ENCODE measurements around the gene ABI1. TPM values are rescaled to one million over a fixed set of nuclear protein-coding genes. Genes with fewer than 3 reads are reported as not detected.

The ABI1 gene
- total RNA-seq, 1 experiment from 2014 or later: 28.2 TPM

DNA sequence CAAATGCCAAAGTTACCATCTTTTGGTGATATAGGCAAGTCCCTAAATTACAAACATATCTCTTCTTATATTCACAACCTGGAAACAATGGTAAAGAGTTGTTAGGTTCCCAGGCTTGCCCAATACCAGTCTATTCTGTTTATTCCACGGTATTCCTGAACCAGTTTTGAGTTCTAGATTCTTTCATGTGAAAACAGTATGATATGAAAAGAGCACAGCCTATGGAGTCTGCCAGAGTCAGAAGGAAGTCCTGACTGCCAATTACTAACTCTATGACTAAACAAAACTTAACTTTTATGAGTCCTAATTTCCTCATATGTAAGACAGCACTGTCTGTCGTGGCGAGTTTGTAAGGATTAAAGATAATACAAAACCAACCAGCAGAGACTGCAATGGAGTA lies 5.6 kb downstream of the ABI1 start:
- no peak for DNase-seq (ENCODE audit: low spot score)

DNA sequence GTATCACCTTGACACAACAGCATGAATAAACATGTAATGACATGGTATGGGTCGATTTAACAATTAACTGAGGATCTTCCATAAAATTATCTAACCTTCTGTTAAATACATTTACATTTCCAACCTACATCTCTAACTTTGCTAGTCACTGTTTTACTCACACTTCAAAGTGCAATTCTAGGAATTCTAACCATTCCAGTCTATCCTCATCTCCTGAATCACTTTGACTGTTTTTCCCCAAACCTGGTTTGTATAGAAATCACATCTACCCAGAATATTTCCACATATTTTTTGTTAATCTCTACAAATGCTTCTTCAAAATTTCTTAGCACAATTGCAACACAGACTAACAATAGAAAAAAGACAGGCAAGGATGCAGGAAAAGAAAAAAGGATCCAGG lies 6.2 kb downstream of the ABI1 start:
- DNase-seq (ENCODE audit: low spot score): no peak

DNA sequence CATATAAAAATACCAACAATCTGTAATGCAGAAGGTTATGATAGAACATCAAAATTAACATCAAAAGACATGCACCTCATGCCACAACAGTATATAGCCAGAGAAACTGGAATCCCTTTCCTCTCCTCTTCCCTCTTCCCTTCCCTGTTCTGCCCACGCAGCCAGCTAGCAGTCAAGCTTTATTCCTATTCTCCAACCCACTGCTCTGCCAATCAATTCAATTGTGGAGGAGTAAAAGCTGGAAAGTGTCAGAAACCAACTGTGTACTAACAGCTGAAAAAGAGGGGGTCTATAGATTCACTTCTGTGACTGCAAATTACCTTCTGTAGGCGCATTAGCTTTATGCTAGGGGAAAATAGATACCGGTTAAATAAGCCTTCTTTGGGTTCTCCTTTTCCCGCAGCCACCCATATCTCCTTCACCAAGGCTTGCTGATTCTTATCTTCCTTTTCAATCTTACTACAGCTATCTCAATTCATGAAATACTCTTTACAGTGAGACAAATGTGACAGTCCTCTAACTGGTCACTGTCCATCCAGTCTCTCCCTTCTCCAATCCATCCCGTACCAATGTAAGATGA lies 16.3 kb downstream of the ABI1 start:
- DNase-seq (ENCODE audit: low spot score): no peak

DNA sequence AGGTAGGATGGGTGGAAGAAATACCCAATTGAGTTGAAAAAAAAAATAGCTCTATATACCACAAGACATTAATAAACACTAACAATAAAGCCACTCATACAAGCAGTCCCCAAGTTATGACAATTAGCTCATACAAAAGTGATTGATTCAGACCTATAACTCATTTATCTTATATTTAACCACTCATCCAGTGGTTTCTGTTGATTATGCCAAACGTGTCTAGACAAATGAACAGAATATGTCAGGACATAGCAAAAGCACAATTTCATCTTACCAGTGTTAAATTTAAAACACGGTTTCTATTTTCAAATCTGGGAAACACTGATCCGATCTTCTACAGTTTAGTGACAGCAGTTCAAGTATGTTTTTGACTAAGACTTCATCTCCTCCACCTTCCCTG lies 17.0 kb downstream of the ABI1 start:
- DNase-seq (ENCODE audit: low spot score): no peak

DNA sequence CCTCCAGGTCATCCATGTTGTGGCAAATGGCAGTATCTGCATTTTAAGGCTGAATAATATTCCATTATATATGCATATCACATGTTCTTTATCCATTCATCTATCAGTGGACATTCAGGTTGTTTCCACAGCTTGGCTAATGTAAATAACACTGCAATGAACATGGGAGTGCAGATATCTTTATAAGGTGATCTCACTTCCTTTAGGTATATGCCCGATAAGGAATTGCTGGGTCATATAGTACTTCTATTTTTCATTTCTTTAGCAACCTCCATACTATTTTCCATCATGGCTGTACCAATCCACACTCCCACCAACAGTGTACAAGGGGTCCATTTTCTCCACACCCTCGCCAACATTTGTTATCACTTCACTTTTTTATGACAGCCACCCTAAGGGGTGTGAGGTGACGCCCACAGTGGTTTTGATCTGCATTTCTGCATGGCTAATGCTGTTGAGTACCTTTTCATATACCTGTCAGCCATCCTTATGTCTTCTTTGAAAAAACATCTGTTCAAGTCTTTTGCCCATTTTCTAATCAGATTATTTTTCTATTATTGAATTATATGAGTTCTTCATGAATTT lies 18.9 kb downstream of the ABI1 start:
- no peak for DNase-seq (ENCODE audit: low spot score)

DNA sequence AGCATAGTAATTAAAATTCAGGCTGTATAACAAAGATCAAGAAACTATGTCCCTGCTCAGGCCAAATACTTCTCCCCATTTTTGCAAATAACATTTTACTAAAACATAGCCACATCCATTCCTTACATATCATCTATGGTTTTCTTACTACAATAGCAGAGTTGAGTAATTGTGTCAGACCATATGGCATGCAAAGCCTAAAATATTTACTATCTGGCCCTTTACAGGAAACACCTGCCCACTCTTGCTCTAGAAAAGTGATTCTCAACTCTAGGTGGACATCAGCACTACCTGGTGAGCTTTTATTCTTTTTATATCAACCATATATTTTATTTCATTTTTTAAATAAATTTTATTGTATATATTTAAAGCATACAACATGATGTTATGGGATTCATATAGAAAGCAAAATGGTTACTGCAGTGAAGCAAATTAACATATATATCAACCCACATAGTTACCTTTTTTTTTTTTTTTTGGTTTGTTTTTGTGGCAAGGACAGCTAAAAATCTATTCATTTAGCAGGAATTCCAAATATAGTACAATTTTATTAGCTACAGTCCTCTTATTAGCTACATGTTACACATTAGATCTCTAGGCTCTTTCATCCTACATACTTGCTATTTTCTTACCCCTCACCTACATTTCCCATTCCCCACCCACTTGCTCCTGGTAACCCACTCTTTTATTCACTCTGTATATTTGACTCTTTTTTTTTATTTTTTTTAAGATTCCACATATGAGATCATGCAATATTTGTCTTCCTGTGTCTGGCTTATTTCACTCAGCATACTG lies 19.6 kb downstream of the ABI1 start:
- no peak for DNase-seq (ENCODE audit: low spot score)

DNA sequence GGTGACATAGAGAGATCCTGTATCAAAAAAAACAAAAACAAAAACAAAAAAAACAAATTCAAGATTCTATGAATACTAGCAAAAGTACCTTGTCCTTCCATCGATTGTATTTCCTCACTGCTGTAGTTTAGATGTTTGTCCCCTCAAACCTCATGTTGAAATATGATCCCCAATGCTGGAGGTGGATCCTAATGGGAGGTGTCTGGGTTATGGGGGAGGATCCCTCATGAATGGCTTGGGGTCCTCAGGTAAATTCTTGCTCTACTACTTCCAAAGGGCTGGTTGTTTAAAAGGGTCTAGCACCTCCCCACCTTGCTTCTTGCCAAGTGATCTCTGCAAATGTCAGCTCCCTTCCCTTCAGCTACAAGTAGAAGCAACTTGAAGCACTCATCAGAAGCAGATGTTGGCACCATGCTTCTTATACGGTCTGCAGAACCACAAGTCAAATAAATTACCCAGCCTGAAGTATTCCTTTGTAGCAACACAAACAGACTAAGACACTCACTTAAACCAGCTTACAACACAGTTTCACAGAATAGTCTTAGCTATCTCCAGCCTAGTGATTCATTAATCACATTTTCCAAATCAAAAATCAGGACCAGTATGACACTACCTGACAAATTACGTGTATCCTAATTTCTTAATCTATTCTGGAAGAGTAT lies 20.7 kb downstream of the ABI1 start:
- peak; percentile 5 for DNase-seq (ENCODE audit: low spot score)

DNA sequence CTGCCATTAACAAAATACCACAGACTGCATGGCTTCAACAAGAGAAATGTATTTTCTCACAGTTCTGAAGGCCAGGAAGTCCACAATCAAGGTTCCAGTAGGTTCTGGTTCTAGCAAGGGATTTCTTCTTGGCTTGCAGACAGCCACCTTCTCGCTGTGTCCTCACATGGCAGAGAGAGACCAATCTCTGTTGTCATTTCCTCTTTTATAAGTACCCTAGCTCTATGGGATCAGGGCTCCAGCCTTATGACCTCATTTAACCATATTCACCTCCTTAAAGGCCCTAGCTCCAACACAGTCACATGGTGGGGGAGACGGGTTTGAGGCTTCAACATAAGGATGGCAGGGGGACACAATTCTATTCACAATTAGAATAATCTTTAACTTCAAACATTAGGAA lies 23.6 kb downstream of the ABI1 start:
- no peak for DNase-seq (ENCODE audit: low spot score)

DNA sequence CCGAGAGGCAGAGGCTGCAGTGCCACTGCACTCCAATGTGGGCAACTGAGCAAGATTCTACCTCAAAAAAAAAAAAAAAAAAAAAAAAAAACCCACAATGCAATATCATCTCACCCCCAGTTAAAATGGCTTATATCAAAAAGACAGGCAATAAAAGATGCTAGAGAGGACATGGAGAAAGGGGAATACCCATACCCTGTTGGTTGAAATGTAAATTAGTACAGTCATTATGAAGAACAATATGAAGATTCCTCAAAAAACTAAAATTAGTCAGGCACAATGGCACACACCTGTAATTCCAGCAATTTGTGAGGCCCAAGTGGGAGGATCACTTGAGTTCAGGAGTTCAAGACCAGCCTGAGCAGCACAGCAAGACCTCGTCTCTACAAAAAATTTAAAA lies 25.7 kb downstream of the ABI1 start:
- DNase-seq (ENCODE audit: low spot score): no peak

DNA sequence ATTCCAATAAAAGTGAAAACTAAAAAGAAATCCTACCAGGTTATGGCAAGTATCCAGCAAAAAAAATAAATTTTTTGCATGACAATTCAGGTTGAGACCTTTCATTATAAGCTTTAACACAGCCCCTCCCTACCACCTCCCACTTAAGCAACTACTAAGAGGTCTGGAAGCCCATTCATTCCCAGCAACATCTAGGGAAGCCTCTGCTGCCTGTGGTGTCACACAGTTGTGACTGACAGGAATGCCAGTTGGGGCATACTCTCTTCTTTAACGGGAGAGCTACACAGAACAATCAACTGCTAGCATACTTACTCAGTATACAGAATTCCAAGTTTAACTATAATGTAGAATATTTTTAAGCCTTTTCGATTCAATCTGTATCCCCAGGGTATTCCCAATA lies 27.8 kb downstream of the ABI1 start:
- DNase-seq (ENCODE audit: low spot score): no peak

DNA sequence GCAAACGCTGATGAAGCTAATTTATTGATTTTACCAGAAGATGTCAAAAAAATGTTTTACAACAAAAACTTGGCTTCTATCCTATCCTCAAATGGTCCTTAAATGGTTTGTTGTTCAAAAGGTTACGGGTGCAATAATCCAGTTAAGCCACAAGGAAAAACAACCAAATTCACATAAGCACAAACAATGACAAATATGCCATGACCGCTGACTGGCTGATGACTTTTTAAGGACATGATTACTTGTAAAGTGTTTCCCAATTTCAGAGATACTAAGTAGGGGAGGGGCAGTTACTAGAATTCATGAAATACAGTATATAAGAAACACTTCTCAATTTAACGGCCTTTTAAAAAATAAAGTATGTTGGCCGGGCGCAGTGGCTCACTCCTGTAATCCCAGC lies 28.8 kb downstream of the ABI1 start:
- no peak for DNase-seq (ENCODE audit: low spot score)

DNA sequence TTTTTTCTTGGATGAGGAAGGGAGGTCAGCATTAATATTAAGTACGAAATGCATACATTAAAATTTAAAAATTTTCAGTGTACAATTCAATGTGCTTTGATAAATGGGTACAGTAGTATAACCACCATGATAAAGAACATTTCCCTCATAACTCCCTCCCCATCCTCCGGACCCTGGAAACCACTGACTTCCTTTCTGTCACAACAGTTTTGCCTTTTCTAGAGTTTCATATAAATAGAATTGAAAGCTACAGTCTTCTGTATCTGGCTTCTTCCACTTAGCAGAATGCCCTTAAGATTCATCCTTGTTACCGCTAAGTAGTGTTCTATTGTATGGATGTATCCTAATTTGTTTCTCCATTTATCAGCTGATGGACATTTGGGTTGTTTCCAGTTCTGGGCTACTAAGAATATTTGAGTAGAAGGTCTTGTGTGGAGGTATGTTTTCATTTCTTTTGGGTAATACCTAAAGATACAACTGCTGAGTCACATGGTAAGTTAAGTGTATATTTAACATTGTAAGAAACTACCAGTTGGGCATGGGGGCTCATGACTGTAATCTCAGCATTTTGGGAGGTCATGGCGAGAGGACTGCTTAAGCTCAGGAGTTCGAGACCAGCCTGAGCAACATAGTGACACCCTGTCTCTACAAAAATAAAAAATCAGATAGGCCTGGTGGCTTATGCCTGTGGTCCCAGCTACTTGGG lies 30.8 kb downstream of the ABI1 start:
- no peak for DNase-seq (ENCODE audit: low spot score)

DNA sequence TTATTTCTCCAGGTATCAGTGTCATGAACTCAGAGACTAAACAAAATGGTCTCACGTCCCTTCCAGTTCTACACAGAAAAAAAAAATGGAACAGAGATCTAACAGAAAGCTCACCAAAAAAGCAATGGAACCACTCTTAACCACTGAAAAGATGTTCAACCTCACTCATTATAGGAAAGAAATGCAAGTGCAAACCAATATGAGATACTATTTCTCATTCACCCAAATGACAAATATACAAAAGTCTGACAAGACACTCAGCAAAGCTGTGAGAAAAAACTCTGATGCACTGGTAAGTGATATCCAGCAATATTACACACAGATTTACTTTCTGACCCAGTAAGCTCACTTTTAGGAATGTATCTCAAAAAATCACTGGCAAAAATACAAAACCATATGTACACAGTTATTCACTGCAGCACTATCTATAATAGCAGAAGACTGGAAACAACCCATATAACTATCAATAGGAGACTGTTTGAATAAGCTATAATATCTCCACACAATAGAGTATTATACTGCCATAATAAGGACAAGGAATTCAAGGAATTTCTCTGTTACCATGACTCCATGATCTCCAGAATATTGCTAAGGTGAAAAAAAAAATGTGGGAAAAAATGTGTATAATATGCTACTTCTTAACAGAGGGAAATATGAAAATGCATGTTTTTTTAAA lies 36.6 kb downstream of the ABI1 start:
- DNase-seq (ENCODE audit: low spot score): no peak

DNA sequence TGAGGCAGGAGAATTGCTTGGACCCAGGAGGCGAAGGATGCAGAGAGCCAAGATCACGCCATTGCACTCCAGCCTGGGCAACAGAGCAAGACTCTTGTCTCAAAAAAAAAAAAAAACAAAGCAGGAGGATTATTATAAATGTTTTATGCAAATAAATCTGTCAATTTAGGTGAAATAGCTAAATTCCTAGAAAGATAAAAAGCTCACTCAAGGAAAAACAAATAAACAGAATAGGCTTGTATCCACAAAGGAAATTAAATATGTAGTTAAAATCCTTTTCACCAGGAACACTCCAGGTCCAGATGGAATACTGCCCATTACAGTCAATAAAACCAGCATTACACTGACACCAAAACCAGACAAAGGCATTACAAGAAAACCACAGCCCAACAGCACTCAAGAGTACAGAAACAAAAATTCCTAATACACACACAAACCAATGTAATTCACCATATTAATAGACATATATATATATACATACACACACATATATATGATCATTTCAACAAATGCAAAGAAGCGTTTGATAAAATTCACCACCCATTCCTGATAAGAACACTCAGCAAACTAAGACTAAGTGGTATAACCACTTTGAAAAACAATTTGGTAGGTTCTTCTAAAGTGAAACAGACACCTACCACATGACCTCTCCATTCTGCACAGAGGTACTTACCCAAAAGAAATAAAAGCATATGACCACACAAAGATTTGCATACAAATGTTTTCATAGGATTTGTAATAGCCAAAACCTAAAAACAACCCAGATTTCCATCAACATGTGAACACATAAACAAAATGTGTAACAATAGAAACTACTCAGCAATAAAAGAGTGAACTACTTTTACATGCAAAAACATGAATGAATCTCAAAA lies 38.8 kb downstream of the ABI1 start:
- peak; percentile 3 for DNase-seq (ENCODE audit: low spot score)

DNA sequence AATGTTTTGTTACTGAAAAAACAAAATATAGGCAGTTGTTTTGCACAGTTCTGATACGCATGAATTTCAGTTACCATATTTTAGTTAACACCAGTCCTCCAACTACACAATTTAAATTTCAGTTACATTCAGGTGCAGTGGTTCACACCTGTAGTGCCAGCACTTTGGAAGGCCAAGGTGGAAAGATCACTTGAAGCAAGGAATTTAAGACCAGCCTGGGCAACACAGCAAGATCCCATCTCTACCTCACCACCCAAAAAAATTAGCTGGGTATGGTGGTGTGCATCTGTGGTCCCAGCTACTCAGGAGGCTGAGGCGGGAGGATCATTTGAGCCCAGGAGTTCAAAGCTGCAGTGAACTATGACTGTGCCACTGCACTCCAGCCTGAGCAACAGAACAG lies 45.3 kb downstream of the ABI1 start:
- DNase-seq (ENCODE audit: low spot score): no peak

DNA sequence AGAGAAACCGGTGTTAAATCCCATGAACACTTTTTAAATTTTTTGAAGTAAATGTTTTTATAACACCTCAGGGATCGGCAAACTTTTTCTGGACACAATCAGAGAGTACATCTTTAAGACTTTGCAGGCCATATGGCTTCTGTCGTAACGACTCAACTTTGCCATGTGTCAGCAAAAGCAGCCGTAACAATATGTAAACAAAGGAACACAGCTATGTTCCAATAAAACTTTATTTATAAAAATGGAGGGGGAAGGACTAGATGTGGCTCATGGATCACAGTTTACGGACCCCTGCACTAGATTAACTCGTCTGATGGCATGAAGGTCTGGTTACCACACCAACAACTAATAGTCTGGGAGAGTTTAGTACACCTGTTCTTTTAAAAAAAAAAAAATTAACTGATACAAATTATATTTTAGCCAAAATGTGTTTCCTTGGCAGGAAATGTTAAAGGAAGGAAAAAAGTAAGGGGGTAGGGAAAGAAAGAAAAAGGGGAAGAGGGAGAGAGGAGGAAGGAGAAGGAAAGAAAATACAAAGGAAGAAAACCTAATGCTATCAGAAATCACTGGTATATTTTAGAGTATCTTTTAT lies 50.2 kb downstream of the ABI1 start:
- no peak for DNase-seq (ENCODE audit: low spot score)

DNA sequence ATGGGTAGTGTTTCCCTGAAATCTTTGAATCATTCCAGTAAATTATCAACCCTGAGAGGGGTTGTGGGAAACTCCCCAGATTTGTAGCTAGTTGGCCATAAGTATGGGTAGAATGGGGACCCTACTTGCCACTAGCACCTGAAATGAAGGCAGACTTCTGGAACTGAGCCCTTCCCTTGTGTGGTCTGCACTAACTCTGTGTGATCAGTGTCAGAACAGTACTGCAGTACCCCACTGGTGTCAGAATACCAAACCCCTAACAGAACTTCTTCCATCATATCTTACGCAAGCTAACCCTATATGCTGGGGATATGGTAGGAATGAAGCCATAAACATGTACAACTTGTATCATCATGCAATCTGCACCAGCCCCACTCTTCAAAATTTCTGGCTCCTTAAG lies 50.8 kb downstream of the ABI1 start:
- no peak for DNase-seq (ENCODE audit: low spot score)

DNA sequence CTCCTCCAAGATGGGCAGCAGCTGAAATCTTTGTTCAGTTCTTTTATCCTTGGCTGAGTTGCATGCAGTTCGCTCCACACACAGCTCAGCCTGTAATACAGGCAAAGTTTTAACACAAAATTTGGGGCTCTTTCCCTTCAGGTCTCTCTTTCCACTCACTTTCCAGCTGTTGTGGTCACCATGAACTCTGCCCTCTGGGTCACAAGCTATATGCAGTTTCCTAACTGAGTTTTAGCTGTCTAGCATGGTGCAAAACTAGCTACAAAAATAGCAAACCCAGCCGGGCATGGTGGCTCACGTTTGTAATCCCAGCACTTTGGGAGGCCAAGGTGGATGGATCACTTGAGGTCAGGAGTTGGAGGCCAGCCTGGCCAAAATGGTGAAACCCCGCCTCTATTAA lies 53.2 kb downstream of the ABI1 start:
- DNase-seq (ENCODE audit: low spot score): no peak

DNA sequence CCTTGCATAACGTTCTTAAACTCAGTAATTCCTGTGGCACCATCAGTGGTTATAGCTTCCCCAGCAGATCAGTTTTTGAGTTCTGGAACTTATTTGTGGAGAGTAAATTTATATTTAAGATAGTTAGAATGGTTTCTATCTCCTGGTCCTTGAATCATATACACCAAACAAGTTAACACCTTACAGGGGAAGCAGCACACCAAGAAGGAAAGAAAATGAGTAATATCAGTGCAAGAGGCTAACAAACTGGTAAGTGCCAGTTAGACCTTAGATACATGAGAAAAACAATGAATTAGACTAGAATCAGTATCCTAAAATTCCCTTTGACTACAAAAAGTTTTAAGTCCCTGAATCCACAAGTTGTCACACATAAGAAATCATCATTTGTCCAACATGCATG lies 54.2 kb downstream of the ABI1 start:
- DNase-seq (ENCODE audit: low spot score): no peak

DNA sequence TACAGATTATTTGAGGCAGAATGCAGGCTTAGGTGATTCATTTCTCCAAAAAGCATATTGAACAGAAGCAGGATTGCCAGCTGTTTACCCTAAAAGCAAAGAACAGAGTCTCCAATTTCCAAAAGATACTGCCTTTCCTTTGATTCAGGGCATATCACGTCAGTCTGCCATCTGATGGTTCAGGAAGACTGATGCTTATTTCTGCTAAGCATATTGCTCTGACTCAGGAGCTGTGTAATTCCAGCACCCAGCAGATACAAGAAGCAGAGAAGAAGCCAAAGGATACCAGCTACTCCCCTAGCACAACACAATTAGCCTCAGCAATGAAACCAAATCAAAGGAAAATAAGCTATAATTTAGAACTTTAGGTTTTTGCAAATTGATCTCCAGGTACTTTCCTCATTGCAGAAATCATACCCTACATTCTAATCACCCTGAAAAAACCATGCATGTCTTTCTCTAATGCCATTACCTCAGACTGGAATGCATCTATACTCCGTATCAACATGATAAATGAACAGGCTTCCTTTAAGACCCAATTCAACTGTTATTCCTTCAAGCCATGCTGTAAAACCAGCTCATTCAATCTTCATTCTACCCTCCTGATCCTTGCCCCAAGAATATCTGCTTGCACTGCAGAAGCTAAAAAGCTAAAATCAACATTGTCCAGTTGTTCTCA lies 55.1 kb downstream of the ABI1 start:
- no peak for DNase-seq (ENCODE audit: low spot score)

All from H4 (cell line).